Activated CD4-positive, alpha-beta T cell treated with anti-CD3 and anti-CD28 coated beads for 4 hours (primary cell): ENCODE measurements around the gene COA1.
"Not testable (repeated sequence)": the region's sequence is repeated elsewhere in the genome, so short reads cannot be mapped to it uniquely, and the experiment has no call there.

Source experiments
- DNase-seq, 2 donors: peaks; one replicate each; pipeline ENCODE4 v3.0.0-alpha.2; 2020

COA1 gene, protein sequence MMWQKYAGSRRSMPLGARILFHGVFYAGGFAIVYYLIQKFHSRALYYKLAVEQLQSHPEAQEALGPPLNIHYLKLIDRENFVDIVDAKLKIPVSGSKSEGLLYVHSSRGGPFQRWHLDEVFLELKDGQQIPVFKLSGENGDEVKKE

DNA sequence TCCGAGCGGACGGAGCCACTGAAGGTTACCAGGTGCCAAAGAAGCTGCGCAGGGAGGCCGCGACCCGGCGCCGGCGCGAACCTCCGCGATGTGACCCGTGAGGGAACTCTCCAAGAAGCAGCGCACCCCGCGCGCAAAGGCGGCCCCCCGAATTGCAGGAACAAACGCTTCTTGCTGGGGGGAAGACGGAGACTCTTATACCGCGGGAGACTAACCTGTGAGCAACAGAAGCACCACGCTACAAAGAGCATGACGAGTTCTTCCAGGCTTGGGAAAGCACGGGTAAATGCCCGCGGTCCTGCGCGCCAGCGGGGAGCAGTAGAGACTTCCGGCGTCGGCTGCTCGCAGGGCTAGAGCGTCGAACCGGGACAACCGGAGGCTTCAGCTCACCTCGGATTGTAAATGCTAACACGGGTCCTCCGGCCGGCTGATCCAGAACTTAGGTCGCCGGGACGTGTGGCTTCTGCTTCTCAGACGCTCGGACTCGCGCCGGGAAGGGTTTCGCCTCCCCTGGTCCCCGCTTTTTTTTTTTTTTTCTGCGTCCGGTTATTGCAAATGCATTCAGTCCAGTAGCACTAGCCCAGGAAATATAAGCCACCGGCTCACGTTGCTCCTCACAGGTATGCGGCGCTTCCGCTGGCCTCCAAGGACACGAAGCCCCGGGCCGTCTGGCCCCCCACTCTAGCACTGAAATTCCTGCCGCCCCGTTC lies at the start of gene COA1:
Gene COA1 (minus strand): TSS at position 310 of the 710 bp plus-strand sequence. CDS start 80,909 bp downstream, outside the sequence.
- peak; percentile 79 to 82 for DNase-seq

DNA sequence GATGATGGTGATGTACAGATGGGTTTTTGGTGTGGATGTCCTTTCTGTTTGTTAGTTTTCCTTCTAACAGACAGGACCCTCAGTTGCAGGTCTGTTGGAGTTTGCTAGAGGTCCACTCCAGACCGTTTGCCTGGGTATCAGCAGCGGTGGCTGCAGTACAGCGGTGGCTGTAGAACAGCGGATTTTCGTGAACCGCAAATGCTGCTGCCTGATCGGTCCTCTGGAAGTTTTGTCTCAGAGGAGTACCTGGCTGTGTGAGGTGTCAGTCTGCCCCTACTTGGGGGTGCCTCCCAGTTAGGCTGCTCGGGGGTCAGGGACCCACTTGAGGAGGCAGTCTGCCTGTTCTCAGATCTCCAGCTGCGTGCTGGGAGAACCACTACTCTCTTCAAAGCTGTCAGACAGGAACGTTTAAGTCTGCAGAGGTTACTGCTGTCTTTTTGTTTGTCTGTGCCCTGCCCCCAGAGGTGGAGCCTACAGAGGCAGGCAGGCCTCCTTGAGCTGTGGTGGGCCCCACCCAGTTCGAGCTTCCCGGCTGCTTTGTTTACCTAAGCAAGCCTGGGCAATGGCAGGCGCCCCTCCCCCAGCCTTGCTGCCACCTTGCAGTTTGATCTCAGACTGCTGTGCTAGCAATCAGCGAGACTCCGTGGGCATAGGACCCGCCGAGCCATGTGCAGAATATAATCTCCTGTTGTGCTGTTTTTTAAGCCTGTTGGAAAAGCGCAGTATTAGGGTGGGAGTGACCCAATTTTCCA lies 49.1 kb upstream of the COA1 start:
- not testable (repeated sequence) for DNase-seq

DNA sequence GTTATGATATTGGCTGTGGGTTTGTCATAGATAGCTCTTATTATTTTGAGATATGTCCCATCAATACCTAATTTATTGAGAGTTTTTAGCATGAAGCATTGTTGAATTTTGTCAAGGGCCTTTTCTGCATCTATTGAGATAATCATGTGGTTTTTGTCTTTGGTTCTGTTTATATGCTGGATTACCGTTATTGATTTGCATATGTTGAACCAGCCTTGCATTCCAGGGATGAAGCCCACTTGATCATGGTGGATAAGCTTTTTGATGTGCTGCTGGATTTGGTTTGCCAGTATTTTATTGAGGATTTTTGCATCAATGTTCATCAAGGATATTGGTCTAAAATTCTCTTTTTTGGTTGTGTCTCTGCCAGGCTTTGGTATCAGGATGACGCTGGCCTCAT lies 45.9 kb upstream of the COA1 start:
- DNase-seq: not testable (repeated sequence)

DNA sequence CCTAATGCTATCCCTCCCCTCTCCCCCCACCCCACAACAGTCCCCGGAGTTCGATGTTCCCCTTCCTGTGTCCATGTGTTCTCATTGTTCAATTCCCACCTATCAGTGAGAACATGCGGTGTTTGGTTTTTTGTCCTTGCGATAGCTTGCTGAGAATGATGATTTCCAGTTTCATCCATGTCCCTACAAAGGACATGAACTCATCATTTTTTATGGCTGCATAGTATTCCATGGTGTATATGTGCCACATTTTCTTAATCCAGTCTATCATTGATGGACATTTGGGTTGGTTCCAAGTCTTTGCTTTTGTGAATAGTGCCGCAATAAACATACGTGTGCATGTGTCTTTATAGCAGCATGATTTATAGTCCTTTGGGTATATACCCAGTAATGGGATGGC lies 43.9 kb upstream of the COA1 start:
- not testable (repeated sequence) for DNase-seq

DNA sequence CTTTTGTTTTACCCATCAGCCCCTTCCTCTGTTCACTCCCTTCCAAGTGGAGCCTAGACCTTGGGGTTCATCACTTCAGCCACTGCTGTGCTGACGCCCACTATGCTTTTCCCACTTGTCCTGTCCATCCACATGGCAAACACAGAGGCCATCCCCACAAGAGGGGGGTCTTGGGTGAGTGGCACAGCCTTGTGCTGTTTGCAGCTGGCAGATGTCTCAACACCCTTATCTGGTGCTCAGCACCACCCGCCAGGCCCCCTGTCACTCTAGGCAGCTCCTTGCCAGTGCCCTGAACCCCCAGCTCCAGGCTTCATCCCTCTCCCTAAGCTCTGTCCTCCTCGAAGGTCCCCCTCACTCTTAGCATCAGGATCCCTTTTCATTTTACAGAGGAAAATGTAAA lies 42.2 kb upstream of the COA1 start:
- no peak for DNase-seq

DNA sequence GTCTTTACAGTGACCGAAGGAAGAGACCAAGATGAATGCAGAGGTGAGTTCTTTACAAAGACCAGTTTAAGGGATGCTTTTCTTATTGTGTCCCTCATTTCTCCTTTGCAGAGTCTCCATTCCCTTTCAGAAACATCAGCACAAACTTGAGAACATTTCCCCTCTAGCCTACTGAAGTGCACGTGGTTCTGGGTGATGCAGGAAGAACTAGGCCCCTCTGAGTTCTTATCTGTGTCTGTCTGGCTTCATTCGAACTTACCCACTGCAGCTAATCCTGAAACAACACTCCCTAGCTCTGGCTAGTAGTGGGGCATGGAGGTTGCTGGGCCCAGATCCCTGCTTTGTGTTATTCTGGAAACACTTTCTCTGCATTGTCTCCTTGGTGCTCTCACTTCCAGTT lies 41.8 kb upstream of the COA1 start:
- DNase-seq: no peak

DNA sequence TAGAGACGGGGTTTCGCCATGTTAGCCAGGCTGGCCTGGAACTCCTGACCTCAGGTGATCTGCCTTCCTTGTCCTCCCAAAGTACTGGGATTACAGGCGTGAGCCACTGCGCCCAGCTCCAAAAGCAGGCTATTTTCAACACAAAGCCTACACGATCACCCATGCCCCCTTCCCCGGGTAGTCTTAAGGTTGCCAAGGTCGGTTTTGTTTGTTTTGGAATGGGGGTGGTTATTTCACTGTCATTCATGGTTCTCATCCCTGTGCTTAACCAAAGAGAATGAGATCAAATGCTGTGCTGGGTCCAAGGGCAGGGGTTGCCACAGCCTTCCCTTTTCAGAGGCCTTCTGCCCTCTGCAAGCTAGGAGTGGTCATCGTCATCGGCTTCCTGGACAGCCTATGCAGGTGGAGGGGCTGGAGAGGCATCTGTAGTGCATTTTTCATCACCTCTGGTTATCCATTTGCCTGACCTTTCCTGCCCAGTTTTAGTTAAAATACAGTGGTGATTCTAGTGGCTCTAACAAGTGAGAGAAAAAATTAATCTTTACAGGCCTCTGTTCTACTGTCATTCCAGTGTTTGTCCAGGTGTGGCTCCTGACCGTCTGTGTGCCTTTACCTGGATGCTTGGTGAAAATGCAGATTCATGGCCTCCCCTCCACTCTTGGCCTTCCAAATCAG lies 40.6 kb upstream of the COA1 start:
- DNase-seq: no peak

DNA sequence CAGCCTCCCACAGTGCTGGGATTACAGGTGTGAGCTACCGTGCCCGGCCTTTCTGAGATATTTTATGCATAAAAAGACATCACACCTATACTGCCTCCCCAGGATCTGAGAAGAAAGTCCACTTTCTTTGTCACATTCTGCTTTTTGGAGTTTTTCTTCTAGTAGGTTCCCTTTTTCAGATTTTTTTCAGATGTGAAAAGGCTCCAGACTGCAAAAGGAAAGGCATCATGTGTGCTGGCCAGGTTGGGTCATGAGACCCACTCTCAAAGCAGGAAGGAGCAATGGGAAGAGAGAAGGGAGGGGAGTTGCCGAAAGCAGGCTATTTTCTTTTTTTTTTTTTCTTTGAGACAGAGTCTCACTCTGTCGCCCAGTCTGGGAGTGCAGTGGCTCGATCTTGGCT lies 40.0 kb upstream of the COA1 start:
- DNase-seq: no peak

DNA sequence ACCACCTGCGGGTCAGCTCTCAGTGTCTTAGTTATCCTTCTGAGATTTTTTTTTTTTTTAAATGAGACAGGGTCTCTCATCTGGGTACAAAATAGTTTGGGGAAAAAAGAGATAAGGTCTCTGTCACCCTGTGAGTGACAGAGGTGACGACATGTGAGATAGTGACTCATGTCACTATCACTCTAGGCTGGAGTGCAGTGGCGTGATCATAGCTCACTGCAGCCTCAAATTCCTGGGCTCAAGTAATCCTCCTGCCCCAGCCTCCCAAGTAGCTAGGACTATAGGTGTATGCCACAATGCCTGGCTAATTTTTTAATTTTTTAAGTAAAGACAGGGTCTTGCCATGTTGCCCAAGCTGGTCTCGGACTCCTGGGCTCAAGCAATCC lies 39.6 kb upstream of the COA1 start:
- DNase-seq: no peak

DNA sequence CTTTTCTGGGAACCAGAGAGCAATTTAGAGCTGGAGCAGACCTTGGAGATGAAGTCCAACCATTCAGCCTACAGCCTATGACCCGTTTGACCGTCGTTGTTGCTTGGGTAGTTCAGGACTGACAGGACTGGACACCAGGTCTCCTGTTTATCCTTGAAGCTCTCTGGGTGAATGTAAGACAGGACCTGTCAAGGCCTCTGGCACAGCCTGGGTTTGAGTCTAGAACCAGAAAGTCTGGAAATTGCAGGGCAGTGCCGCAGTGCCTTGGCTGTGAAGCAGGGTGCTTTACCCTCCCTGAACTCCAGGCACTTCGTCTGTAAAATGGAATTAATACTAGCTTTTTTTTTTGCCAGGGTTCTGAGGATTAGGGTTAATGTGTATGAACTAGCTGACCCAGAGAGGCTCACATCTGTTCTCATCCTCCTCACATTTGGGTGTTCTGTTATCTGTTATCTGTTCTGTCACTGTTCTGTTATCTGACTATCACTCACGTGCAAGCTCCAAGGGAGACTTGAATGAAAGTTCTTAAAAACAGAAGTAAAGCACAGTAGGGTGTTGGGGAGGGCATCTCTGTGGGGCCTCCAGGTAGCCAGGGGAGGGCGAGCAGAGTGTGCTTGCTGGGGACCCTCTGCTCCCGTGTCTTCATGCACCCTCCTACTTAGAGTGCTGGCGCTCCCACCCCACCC lies 39.0 kb upstream of the COA1 start:
- no peak for DNase-seq

DNA sequence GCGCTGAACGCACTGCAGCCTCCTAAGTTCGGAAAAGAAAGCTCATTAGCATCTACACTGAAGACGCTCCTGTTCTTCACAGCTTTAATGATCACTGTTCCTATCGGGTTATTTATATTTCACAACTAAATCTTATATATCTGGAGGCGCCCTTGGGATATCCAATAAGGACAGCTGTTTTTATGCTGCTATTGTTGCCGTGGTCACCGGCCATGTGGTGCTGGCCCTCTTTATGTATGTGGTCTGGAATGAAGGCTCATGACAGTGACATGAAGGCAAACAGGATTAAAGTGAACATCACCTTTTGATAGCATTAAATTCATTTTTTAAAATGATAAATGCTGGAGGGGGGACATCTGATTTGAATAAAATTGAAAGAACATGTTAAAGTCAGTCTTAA lies 38.0 kb upstream of the COA1 start:
- no peak for DNase-seq

DNA sequence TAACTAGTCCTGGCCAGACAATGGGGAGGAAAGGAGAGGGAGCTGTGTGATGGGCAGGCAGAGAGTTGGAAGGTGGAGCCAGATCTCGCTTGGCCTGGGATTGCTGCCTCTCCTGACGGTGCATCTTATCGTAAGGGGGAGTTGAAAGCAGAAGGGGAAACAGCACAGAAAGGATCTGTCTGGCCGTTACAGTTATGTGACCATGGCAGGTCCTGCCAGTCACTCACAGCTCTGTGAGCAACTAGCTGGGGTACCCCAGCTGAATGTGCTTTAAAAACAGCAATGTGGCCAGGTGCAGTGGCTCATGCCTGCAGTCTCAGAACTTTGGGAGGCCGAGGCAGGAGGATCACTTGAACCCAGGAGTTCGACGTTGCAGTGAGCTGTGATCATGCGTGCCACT lies 37.2 kb upstream of the COA1 start:
- DNase-seq: no peak

DNA sequence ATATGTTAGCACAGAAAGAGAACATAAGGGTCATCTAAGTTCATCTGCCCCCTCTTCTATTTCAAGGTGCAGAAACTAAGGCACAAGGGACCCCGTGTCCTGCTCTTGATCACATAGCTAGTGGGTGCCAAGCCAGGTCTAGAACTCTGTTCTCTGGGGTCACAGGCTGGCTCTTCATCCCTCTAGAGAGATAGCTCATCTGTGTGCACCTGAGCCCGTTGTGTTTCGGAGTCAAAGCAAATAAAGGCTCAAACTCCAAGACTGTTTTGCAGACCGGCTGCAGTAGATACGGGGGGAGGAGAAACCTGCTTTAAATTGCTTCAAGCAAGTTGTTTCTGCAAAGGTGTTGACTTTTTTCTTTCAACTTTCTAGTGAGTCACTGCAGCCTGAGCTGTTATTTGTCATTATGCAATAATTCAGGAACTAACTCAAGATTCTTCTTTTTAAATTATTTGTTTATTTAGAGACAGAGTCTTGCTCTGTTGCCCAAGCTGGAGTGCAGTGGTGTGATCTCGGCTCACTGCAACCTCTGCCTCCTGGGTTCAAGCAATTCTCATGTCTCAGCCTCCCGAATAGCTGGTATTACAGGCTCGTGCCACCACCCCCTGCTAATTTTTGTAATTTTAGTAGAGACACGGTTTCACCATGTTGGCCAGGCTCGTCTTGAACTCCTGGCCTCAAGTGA lies 35.6 kb upstream of the COA1 start:
- no peak for DNase-seq

DNA sequence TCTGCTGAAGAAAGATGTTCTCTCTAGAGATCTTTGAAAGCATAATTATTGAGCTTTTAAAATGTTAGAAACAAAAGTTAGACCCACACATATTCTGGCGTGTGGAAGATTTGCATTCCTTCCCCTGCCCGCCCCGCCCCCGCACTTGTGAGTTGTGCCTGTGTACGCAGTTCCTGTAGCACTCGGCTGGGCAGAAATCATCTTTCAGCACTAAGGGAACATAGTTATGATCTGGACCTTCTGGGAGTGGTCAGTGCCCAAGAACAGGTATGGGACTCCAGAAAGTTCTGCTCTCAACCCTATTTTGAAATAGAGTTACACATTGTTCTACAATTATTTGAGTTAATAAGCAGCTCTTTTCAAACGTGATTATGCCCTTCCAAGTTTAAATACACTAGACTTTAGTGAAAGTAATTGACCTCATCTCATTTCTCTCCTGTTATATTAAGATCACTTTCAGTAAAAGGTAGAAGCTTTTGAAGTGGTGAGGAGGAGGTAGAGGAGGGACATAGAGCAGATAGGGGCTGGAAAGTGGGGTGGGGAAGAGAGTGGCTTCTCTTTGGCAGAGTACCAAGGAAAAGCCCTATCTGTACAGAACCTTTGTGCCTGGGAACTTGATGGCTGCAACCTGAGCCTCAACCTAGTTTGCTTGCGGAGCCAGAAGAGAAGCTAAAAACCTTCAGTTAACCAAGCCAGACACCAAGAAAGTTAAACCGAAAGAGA lies 34.9 kb upstream of the COA1 start:
- peak; percentile 50 to 58 for DNase-seq

DNA sequence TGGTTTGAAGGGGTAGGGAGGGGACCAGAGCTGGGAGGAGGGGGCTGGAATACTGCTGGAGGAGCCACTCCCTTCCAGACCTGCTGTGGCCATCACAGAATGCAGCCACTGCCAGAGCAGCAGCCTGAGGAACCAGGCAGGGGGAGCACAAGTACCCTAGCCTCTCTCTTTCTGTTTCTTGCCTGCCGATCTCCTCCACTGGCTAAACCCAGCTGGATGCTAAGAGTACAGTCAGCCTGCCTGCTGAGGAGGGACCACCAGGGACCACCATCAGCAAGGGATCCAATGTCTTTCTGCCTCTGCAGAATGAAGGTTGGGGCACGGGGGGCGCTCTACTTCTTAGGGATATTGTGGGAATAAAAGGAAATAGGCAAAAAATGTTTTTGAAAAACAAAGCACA lies 33.9 kb upstream of the COA1 start:
- DNase-seq: no peak

DNA sequence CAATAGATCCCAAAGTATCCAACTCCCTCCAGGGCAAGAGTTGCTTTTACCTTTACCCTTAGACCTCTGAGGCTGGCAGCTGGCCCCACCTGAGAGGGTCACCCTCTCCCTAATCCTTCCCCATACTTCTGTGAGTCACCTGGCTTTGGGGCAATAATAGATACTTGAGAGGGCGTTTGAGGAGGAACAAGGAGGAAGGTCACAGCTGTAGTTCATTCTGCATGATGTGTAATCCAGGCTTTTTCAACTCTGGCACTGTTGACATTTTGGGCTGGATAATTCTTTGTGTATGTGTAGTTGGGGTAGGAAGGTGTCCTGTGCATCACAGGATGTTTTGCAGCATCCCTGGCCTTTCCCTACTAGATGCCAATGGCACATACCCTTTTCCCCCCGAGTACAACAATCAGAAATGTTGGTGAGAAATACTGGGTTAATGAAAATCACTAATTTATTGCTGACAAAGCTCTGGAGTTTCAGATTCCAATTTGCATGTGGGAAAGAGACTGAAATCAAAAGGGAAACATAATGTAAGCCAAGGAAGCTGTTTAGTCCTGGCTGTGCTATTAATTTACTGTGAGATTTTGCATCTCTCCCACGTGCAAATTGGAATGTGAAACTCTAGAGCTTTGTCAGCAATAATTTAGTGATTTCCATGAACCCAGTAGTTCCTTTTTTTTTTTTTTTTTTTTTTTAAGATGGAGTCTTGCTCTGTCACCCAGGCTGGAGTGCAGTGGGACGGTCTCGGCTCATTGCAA lies 32.8 kb upstream of the COA1 start:
- no peak for DNase-seq

DNA sequence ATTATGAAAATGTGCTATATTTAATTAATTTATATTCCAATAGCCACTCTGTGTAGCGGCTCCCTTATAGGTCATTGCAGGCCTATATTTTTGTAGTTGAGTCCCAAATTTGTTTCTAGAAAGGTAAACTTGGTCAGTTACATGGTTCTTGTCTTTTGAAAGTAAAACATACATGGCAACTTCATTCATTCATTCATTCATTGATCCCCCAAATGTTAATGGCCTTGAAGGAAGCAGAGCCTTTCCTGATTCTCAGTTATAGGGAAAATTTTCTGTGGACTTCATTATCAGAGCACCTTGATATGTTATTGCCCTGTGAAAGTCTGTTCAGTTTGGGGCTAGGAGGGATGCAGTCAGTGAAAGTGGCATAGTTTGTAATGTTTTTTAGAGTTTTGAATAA lies 32.1 kb upstream of the COA1 start:
- DNase-seq: no peak

DNA sequence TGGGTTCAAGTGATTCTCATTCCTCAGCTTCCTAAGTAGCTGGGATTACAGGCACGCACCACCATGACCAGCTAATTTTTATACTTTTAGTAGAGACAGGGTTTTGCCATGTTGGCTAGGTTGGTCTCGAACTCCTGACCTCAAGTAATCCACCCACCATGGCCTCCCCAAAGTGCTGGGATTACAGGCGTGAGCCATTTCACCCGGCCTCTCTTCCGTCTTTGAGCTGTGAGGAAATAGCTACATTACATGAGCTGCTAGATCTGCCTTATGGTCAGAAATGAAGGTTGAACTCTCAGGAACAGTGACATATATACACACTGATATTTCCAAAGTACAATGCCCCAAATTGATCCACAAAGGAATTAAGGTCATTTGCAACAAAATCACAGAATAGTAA lies 31.5 kb upstream of the COA1 start:
- DNase-seq: no peak

DNA sequence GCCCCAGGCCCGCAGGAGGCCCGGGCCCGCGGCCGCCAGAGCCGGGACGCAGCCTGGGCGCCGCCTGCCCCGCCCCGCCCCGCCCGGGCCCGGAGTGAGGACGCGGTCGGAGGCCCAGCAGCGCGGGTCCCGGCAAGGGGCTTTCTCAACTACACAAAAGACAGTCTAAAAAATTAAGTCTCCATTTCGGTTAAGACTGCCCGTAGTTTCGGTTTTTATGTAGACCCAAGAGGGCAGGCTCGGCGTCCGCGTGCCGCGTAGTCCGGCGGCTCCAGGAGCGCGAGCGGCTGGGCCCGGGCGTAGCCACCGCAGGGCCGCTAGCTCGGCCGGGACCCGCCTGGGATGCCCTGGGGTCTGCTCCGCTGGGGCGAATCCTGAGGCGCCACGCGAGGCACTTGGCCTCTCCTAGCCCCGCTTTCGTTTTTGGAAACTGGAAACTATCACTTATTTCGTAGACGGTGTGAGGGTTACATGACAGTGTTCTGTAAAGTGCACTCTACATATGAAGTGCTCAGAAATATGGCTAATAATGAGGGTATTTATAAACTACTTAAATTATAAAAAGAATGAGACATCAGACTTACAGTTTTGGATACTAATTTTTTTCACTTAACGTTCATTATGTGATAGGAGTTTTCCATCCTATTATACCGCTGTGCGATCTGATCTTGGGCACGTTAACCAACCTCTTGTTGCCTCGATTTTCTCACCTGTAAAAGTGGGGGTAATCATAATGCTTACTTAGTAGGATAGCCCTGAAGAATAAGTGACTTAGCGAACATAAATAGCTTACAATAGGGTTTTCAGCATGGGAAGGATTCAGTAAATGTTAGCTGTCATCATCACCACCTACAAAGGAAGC lies 29.7 kb upstream of the COA1 start:
- DNase-seq: peak; percentile 36 to 37
